Stimulated activated CD8-positive, alpha-beta memory T cell treated with anti-CD3 and anti-CD28 coated beads, Interleukin-4, amount 100 ng/mL, for 4 hours (primary cell): ENCODE data around the gene OCLN.
"Not testable (repeated sequence)": the region's sequence is repeated elsewhere in the genome, so short reads cannot be mapped to it uniquely, and the experiment has no call there.

Experiments used
- DNase-seq, 2 donors: peaks; one replicate each; pipeline ENCODE4 v3.0.0-alpha.2; 2020; ENCODE audit warnings: low read depth in 2 of 2, low spot score in 1 of 2

The OCLN gene

GRCh38 chr5:69491027-69491426 is 1.6 kb upstream of the OCLN start:
- DNase-seq: no peak

- no peak for DNase-seq
Measured at GRCh38 chr5:69491838-69492390, 676 bp upstream of the OCLN start.

GRCh38 chr5:69492923-69493395 is 369 bp downstream of the OCLN start:
- DNase-seq: no peak

- no peak for DNase-seq
Measured at GRCh38 chr5:69493396-69494133, 975 bp downstream of the OCLN start.

GRCh38 chr5:69494452-69494851 is 1.9 kb downstream of the OCLN start:
- DNase-seq: no peak

- no peak for DNase-seq
Measured at GRCh38 chr5:69497006-69497520, 4.5 kb downstream of the OCLN start.

GRCh38 chr5:69498384-69498783 is 5.8 kb downstream of the OCLN start:
- DNase-seq: no peak

GRCh38 chr5:69502367-69502766 is 9.8 kb downstream of the OCLN start:
- no peak for DNase-seq

- no peak for DNase-seq
Measured at GRCh38 chr5:69502767-69503488, 10.3 kb downstream of the OCLN start.

- DNase-seq: no peak
Measured at GRCh38 chr5:69504036-69504435, 11.4 kb downstream of the OCLN start.

GRCh38 chr5:69505306-69505705 is 12.7 kb downstream of the OCLN start:
- no peak for DNase-seq

GRCh38 chr5:69509212-69509611 is 16.6 kb downstream of the OCLN start:
- DNase-seq: no peak

- DNase-seq: no peak
Measured at GRCh38 chr5:69510694-69511093, 18.1 kb downstream of the OCLN start.

- no peak for DNase-seq
Measured at GRCh38 chr5:69512740-69513260, 20.2 kb downstream of the OCLN start.

- DNase-seq: not testable (repeated sequence)
Measured at GRCh38 chr5:69515570-69515969, 23.0 kb downstream of the OCLN start.

- no peak for DNase-seq
Measured at GRCh38 chr5:69516769-69517168, 24.2 kb downstream of the OCLN start.

- DNase-seq: no peak
Measured at GRCh38 chr5:69517763-69518212, 25.2 kb downstream of the OCLN start.

- DNase-seq: no peak
Measured at GRCh38 chr5:69519285-69519684, 26.7 kb downstream of the OCLN start.

- DNase-seq: no peak
Measured at GRCh38 chr5:69522035-69522434, 29.4 kb downstream of the OCLN start.

GRCh38 chr5:69525490-69525889 is 32.9 kb downstream of the OCLN start:
- DNase-seq: no peak

- no peak for DNase-seq
Measured at GRCh38 chr5:69526660-69527059, 34.1 kb downstream of the OCLN start.
